GM12892 (cell line): Measurements from ENCODE around the gene INPP5A.

Source experiments
- POLR2A ChIP-seq: IDR thresholded peaks from 2 replicates; pipeline ENCODE4 v1.6.1; 2011; ENCODE audit warnings: low read depth, low read length, control low read depth
- TAF1 ChIP-seq: IDR thresholded peaks from 2 replicates; pipeline ENCODE4 v1.6.1; 2011; ENCODE audit warnings: low read depth, mild to moderate bottlenecking, control low read depth, low read length, borderline replicate concordance

DNA sequence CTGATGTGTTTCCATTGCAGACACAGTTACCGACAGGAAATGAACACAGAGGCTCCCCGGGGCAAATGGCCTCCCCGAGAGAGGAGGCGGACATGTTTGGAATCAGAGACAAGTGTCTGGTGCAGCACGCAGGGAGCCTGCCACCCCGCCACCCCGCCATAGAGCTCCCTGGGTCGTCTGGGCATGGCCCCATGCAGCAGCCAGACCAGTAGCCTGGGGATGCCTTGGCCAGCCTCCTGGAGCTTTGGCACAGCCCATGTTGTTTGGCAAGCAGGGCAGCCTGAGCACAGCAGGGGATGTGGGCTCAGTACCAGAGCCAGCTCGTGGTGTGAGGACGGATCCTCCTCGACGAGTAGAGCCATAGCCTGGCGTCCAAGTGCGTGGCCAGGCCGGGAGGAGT is 167.6 kb downstream of the INPP5A start:
- TF ChIP-seq POLR2A (no peak), TAF1 (no peak)
